A549 (cell line): Measurements from ENCODE around the gene BUD31.

ENCODE experiments used
- CEBPB ChIP-seq, 2 experiments: fragments of >200 bp in 1 of 2; sonication (Bioruptor Twin) in 1 of 2; formaldehyde crosslinking in 1 of 2; IDR thresholded peaks; 2 replicates each; pipeline ENCODE4 v1.6.1; 2012 to 2016
- CTCF ChIP-seq: fragments of >200 bp; sonication (Bioruptor Twin); formaldehyde crosslinking; IDR thresholded peaks from 3 replicates; pipeline ENCODE4 v1.5.1; 2016
- HDAC2 ChIP-seq: fragments of 200-600 bp; sonication (generic); IDR thresholded peaks from 2 replicates; pipeline ENCODE4 v1.6.1; 2016
- POLR2A ChIP-seq: IDR thresholded peaks from 2 replicates; pipeline ENCODE4 v1.6.1; 2012; ENCODE audit warnings: mild to moderate bottlenecking, low read length
- POLR2AphosphoS2 ChIP-seq: conservative IDR thresholded peaks from 2 replicates; pipeline ENCODE4 v1.6.1; 2012; ENCODE audit warnings: low read length, improper control_type of control experiment, inconsistent platforms
- RAD21 ChIP-seq, 2 experiments: fragments of >200 bp in 1 of 2; sonication (Bioruptor Twin) in 1 of 2; formaldehyde crosslinking in 1 of 2; IDR thresholded peaks in 1 of 2; conservative IDR thresholded peaks in 1 of 2; 2 replicates in 1 of 2; 3 replicates in 1 of 2; pipeline ENCODE4 v1.6.1; 2012 to 2018; ENCODE audit warnings: inconsistent platforms in 1 of 2
- REST ChIP-seq: fragments of 200-600 bp; sonication (generic); IDR thresholded peaks from 2 replicates; pipeline ENCODE4 v1.6.1; 2016; ENCODE audit warnings: antibody characterized with exemption, mild to moderate bottlenecking, moderate library complexity
- RNF2 ChIP-seq: fragments of 200-600 bp; sonication (generic); IDR thresholded peaks from 2 replicates; pipeline ENCODE4 v1.6.1; 2016; ENCODE audit warnings: low read depth, mild to moderate bottlenecking, antibody characterized with exemption, moderate library complexity, borderline replicate concordance

- TF ChIP-seq POLR2A (no peak), CTCF (no peak), HDAC2 (no peak), REST (no peak), RAD21 (conservative IDR thresholded peaks at IDR 0.05 in 1 of 2, IDR thresholded peaks at IDR 0.05 in 1 of 2) (no peak), RNF2 (no peak), CEBPB (IDR thresholded peaks at IDR 0.05) (no peak), POLR2AphosphoS2 (no peak)
Observed at GRCh38 chr7:99402854-99403253, 5.9 kb upstream of the BUD31 start.
